Activated CD4-positive, alpha-beta T cell treated with anti-CD3 and anti-CD28 coated beads for 4 hours (primary cell): Measurements from ENCODE around the gene WNT7A.

ENCODE experiments used
- DNase-seq, 2 donors: peaks; one replicate each; pipeline ENCODE4 v3.0.0-alpha.2; 2020

Gene WNT7A

DNA sequence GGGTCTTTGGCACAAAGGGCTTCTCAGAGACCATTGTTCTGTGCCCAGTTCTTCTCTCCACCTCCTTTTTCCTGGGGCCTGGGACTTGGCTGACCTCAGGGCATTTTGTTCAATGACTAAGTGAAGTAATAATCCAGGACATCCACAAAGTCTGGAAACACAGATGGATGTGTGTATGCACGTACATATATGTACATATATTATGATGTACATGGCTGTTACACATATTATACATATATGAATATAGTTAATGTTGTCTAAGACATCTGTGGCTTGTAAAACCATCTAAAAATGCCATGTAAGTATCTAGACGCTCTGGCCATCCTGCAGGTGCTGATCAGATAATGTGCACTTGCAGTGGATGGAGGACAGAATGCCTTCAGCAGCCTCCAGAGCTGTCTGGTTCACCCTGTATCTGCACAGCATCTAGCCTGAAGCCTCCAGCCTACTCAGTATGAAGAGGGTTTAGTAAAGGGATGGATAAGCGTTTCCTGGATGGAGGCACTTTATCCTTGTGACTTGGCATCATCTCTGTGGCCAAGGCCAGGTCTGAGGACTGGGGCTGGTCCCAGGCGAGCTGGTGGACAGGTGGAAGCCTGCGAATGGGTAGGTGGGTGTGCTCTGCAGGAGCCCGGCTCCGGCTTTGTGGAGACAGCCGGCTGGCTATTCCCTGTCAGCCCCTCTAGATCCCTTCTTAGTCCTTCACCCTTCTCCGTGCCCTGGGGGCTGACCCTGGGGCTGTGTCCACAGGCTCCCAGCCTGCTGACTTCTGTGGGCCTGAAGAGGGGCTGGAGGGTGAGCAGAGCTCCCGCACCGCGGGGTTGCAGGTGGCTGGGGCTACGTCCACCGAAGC is 88.4 kb downstream of the WNT7A start:
- no peak for DNase-seq

DNA sequence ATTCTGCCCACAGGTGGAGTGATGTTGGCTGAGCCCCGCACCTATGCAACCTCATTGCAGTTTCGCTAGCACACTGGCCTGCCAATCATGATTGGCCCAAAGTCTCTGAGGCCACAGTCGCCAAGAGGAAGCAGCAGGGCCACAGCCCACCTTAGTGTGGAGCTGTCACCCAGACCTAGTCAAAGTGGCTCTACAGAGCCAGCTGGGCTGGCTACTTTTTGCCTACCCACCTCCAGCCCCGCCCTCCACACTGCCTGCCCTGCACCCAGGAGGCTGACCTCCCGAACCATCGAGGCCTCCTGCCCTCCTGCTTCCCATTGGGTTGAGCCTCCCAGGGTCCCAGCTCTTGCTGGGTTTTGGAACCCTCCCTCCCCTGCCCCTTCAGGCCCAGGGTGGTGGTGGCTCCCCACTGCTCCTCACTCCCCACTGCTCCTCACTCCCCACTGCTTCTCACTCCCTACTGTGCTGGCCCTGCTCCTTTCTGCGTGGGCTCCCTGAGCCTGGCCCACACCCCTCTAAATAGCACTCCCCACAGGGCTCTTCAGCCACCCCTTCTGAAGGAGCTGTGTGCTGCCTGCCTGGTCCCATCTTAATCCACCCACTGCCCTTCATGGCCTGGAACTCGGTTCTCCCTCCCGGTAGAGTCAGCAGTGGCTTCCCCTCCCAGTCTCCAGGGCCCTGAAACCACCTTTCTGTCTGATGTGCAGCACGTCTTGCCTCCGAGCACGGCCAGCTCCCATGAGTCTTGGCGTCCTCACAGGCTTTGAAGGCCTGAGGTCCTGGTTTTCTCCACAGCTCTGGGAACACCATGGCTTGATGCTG is 89.3 kb downstream of the WNT7A start:
- DNase-seq, result no peak

DNA sequence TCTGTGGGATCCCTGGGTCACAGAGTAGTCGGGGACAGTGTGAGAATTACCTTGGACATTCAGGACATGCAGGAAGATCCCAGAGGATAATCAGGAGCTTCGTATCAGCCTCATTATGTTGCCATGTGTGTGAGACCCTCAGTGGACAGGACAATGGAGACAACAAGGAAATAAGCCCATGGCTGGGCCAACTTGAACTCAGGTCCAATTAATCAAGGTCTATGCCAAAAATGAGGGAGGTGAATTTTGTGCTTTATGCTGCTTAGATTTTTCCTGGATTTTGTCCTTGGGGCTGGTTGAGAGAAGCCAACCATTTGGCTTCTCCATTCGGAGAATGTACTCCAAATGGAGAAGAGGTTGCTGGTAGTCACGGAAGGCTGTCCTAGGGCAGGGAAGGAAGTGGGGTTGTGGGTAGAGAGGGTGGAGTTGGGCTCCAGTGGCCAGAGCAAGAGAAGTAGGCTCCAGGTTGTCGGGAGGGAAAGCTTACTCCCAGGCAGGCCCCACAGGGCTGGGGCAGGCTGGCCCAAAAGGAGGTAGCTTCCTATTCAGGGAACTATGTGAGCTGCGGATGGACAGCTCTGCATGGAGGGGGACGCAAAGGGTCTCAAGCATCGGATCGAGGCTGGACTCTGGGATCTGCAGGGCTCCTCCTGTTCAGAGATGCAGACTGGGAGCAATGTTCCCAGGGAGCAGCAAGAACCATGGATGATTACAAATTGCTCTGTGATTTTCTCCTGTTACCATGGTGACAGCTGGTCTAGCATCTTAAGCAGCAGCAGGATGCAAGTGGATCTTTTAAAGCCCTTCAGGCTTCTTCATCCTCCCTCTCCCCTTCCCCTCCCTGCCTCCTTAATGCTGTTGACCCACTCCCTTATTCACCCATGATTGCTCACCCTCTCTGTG is 91.1 kb downstream of the WNT7A start:
- no peak for DNase-seq

DNA sequence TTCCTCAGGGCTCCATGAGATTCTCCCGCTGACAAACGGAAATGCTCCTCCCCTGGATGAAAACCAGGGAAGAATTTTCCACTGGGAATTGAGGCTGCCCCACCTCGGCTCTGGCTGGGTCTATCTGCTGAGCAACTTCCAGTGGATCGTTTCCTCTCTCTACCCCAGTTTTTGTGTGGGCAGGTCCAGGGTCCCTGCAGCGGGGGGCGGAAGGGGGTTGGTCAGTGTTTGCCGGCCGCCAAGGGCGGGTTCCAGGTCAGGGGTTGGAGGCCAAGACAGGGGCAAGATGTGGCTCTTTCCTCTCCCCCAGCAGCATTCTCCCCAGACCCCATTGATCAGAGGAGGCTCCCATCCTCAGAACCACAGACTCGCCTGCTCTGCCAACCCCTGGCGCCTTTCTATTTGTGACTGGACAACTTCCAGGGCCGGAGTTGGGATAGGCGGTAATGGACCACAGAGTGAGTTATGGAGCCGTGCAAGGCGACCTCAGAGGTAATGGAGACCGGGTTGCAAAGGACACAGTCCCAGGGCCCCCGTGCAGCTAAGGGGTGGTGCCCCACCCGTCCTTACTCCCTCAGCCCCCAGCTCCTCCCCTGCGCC is 92.2 kb downstream of the WNT7A start:
- DNase-seq, result no peak

DNA sequence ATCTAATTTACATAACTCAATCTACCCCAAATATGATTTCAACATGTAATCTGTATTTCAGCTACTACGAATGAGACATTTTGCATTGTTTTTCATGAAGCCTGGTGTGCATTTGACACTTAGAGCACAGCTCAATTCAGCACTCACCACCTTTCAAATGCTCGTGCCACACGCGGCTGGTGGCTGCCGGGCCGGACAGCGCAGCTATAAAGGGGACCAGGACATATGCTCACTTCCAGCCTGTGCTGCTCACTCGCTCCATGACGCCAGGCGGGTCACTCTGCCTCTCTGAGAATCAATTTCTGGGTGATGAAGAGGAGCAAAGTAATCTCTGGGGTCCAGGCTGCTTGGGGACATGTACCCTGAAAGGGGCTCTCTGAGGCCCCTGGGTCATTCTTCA is 93.1 kb downstream of the WNT7A start:
- no peak for DNase-seq

- DNase-seq, result no peak
Observed at GRCh38 chr3:13785853-13786436, 93.9 kb downstream of the WNT7A start.

DNA sequence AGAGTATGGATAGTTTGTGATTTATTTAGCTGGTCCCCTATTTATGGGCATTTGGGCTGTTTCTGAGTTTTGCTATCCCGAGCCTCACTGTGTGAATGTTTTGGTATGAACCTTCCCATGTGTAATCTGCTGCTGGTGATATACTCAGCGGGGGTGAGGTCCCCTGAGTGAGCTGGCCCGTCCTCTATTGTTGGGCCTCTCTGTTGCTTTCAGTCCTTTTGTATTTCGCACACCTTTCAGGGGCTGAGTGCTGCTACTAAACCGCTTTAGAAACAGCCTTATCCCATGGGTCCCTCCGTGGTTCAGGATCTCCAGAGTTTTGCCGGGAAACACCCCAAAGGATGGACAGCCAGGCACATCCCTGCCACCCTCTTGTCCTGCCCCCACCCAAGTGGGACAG is 94.5 kb downstream of the WNT7A start:
- no peak for DNase-seq

GRCh38 chr3:13783476-13783875 is 96.4 kb downstream of the WNT7A start:
- DNase-seq, result no peak

DNA sequence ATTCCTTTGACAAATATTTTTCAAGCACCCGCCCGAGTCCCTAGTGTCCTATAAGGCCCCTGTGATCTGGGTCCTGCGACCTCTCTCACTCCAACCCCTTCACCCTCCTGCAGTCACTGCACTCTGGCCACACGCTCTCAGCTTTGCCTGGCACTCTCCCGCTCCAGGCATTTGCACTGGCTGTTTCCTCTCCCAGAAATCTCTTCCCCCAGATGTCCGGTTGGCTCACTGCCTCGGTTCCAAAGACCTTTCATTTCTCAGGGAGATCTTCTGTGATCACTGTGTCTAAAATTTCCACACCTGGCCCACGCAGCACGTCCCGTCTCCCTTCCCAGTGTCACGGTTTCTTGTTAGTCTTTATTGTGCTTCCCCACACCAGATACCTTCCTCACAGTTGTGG is 97.4 kb downstream of the WNT7A start:
- no peak for DNase-seq

DNA sequence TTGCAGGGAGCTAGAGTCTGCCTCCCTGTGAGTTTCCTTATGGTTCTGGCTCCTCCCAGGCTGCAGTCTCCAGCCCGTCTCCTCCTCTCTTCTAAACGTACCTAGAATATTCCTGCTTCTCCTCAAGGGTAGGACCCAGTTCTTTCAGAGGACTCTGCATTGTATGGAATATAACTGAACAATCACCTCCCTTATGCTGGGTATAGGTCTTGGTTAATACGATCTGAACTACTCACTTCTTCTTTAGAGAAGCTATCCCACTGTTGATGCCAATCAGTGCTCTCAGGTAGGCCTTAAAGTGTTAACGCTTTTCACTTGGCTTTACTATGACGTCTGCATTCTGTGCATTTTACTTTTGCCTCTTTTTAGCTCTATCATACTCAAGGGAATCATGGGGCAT is 98.5 kb downstream of the WNT7A start:
- no peak for DNase-seq

GRCh38 chr3:13780432-13781176 is 99.3 kb downstream of the WNT7A start:
- no peak for DNase-seq

DNA sequence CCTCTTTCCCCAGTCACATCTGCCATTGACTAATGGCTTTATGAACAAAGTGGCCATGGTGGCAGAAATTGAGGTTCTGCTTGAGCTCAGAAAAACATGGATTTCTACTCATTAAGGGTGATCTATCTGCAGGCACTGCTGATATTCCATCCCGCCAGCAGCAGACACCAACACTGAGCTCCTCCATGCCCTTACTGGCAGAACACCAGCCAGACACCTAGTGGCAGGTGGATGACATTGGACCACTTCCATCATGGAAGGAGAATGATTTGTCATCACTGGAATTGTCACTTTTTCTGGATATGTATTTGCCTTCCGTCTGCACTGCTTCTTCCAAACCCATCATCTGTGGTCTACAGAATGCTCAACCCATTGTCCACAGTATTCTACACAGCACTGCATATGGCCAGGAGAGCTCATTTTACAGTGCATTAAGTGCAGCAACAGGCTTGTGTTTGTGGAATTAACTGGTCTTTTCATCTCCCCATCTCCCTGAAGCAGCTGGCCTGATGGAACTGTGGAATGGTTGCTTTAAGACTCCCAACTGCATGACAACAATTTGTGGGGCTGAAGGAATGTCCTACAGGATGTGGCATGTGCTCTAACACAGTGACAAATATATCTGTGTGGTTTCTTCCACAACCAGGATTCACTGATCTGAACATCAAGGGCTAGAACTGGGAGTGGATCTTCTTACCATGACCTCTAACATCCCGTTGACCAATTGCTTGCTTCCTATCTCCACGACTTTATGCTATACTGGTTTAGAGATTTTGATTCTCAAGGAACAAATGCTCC is 103.4 kb downstream of the WNT7A start:
- no peak for DNase-seq

GRCh38 chr3:13772885-13773745 is 106.8 kb downstream of the WNT7A start:
- DNase-seq, result no peak

GRCh38 chr3:13772321-13772745 is 107.5 kb downstream of the WNT7A start:
- DNase-seq, result no peak

GRCh38 chr3:13771496-13771895 is 108.4 kb downstream of the WNT7A start:
- no peak for DNase-seq

DNA sequence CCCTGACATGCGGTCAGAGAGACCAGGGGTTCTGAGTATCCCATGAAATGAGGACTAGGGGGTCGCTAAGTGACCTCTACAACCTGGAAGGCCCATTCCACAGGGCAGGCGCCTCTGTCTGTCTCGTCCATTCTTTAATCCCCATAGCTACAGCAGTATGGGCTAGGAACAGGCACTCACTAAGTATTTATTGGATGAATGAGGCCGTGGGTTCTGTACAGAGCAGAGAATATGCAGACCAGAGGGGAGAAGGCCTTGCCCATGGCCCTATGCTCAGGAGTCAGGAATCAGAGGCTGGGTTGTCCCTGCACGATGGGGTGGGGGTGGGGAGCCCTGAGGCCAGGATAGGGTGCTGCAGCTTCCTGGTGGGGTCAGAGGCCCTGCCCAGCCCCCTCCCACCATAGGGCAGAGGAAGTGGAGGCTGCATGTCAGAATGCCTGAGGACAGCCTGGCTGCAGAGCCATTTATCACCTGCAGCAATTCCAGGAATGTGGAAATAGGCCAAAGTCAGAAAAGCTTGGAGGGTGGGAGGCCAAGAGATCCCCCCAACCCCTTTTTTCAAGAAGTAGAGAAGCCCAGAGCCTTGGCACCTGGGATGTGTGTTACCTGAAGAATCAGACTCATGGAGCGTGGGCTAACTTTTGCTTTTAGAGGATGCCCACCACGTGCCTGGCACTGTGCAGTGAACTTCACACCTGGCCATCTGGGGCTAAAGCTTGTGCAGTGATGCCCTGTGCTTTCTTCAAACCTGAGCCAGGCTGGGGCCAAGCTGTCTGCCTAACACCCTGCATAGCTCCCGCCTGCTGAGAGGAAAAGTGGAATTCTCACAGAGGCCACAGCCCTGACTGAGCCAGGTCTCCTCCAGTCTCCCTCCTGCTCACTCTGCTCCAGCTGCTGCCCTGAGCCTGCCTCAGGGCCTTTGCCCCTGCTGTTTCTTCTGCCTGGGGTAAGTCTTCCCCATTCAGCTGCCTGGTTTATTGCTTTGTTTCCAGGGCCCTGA is 109.4 kb downstream of the WNT7A start:
- DNase-seq, result no peak

DNA sequence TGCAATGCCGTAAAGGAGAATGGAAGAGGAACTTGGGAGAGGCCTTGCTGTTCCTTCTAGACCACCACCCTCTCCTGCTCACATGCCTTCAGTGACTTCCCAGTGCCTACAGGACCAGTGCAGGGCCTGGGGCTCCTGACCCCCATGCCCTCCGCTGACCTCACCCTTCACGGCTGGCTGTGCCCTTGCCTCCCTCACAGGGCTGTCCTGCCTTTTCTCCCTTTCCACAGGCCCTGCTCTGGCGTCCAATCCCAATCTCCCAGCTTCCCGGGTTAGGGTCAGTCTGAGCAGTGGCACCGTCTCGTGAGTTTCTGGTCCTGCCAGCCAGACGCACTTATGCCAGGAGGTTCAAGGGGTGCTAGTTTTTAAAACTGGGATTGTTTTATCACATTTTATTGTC is 110.4 kb downstream of the WNT7A start:
- no peak for DNase-seq

DNA sequence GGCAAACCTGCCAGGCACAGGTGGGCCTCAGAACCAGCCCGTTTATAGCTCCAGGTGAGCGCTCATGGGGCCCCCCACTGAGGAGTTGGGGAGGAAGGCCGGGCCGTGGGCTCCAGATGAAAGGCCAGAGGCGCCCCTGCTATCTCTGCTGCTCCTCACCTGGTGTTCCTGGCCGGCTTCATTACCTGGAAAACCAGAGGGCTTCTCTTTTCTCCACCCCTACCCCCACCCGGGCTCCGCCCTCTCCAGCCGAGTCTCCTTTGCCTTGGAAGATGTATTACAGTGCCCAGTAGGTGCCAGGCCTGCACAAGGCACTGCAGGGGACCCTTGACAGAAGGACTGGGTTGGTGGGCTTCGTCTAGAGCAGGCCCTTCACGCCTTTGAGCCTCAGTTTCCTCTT is 111.4 kb downstream of the WNT7A start:
- no peak for DNase-seq
